Measurements from ENCODE around the gene GPR84.

DNA sequence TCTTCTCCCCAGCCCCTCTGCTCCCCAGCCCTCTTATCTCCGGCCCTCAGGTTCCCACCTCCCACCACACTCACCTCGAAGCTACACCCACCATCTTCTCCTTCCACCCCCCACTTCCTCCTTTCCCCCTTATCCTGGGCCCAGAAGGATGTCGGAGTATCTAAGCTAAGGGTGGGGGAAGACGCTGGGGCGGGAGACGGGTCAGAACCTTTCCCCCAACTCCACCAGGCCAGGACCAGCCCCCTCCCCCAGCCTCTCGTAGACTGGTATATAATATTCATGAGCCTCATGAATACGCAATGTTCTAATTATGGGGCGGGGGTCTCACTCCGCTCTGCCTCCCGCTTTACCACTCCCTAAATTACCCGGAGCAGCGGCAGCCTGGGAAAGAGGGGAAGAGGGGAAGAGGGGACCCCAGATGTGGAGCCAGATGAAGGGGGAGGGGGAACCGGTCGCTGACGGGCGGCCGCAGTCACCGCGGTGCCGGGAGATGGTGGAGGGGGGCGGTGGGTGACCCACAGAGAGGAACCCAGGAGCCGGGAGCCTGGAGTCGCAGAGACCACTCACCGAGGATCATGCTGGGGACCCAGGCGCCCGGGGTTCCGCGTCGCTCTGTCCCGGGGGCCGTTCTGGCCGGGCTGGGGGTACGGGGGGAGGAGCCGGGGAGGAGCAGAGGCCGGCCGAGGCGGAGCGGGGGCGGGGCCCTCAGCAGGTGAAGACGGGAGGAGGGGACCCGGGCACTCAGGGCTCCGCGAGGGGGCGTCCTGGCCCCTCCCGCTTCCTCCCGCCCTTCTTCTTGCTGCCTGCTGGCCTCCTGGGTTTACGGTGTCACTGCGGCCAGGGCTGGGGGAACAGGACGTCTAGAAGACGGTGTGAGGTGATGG, 26.6 kb upstream of the GPR84 start:
- TF ChIP-seq GATA2 (IDR thresholded peaks at IDR 0.05; ENCODE audit: low read depth, low read length) (no peak), GATA3 (IDR thresholded peaks at IDR 0.05; ENCODE audit: low read depth, low read length) (no peak)

Data from SH-SY5Y (cell line).